ENCODE data around the gene MYBPHL. TPM values are rescaled to one million over a fixed set of nuclear protein-coding genes. Genes with fewer than 3 reads are reported as not detected.
"Not testable (repeated sequence)": the region's sequence is repeated elsewhere in the genome, so short reads cannot be mapped to it uniquely, and the experiment has no call there.

Gene MYBPHL
- total RNA-seq, 1 donor from 2014 or later: not detected

DNA sequence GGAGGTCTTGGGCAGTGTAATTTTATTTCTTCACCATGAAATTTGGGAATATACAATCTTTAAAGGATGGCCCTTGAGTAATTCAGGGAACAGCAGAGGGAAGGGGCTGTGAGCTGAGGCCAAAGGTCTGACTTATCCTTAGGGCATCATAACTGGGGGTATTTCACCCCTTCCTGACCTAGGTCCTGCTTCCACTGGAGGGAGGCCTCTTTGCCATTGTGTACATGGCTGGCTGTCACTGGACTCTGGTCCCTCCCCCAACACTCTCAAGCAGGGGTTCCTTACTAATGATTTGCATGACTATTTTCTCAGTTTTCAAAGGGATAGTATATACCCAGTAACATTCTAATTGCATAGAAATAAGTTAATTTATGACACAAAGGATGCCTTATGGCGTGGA, 16.7 kb downstream of the MYBPHL start:
- H3K27ac Mint-ChIP-seq: no peak overlapping the region
- peaks cover 15% of the 10 kb centered on the region for H3K4me1 Mint-ChIP-seq
- H3K36me3 Mint-ChIP-seq (ENCODE audit: low read depth): no peaks in the 10 kb centered on the region
- CTCF ChIA-PET: no interaction called here
- ATAC-seq (ENCODE audit: low read depth) (no peak), DNase-seq (no peak)
- peaks cover 3% of the 10 kb centered on the region for H3K27me3 Mint-ChIP-seq
- TF ChIP-seq, protein P1, sequence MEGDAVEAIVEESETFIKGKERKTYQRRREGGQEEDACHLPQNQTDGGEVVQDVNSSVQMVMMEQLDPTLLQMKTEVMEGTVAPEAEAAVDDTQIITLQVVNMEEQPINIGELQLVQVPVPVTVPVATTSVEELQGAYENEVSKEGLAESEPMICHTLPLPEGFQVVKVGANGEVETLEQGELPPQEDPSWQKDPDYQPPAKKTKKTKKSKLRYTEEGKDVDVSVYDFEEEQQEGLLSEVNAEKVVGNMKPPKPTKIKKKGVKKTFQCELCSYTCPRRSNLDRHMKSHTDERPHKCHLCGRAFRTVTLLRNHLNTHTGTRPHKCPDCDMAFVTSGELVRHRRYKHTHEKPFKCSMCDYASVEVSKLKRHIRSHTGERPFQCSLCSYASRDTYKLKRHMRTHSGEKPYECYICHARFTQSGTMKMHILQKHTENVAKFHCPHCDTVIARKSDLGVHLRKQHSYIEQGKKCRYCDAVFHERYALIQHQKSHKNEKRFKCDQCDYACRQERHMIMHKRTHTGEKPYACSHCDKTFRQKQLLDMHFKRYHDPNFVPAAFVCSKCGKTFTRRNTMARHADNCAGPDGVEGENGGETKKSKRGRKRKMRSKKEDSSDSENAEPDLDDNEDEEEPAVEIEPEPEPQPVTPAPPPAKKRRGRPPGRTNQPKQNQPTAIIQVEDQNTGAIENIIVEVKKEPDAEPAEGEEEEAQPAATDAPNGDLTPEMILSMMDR (IDR thresholded peaks at IDR 0.05): no peak
- POLR2A ChIA-PET: no interaction called here
- no peaks in the 10 kb centered on the region for H3K9me3 Mint-ChIP-seq
- intact Hi-C loops (cut with micrococcal nuclease): no loop called here
- H3K4me3 Mint-ChIP-seq: no peak overlapping the region

DNA sequence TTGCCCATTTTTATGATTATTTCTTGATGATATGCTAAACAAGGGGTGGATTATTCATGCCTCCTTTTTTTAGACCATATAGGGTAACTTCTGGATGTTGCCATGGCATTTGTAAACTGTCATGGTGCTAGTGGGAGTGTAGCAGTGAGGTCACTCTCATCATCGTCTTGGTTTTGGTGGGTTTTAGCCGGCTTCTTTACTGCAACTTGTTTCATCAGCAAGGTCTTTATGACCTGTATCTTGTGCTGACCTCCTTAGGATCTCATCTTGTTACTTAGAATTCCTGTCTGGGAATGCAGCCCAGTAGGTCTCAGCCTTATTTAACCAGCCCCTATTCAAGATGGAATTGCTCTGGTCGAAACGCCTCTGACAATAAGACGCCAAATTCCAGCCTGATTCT, 20.0 kb downstream of the MYBPHL start:
- DNase-seq; CTCF ChIA-PET; H3K27ac Mint-ChIP-seq; H3K27me3 Mint-ChIP-seq; H3K36me3 Mint-ChIP-seq (ENCODE audit: low read depth); H3K9me3 Mint-ChIP-seq; intact Hi-C loops (cut with micrococcal nuclease); ATAC-seq (ENCODE audit: low read depth); H3K4me3 Mint-ChIP-seq: not testable (repeated sequence)
- POLR2A ChIA-PET: interaction anchor here (0.7 kb wide), 1 partner anchor 227 kb away, joined by 5 read pairs; no protein-coding TSS in a partner anchor
- peaks cover 15% of the 10 kb centered on the region for H3K4me1 Mint-ChIP-seq

DNA sequence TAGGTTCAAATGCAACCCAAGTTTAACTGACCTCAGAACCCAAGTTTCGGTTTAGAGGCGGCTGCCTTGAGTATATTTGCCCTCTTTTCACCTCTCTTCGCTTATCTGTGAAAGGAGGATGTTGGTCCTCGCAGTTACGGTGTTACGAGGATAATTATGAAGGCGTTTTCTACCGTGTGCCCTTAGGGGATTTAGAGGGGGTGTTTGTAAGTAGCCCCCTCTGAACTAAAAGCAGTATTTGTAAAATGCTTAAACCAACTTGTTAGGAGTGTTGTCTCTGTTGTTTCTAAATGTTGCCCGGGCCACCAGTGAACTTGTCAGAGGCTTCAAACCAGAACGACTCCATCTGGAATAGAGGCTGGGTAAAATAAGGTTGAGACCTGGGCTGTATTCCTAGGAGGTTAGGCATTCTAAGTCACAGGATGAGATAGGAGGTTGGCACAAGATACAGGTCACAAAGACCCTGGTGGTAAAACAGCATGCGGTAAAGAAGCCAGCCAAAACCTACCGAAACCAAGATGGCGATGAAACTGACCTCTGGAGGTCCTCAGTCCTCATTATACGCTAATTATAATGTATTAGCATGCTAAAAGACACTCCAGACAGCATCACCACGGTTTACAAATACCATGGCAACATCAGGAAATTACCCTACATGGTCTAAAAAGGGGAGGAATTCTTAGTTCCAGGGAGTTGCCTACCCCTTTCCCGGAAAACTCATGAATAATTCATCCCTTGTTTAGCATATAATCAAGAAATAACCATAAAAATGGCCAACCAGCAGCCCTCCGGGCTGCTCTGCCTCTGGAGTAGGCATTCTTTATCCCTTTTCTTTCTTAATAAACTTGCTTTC, 22.8 kb downstream of the MYBPHL start:
- ATAC-seq (ENCODE audit: low read depth): no peak

DNA sequence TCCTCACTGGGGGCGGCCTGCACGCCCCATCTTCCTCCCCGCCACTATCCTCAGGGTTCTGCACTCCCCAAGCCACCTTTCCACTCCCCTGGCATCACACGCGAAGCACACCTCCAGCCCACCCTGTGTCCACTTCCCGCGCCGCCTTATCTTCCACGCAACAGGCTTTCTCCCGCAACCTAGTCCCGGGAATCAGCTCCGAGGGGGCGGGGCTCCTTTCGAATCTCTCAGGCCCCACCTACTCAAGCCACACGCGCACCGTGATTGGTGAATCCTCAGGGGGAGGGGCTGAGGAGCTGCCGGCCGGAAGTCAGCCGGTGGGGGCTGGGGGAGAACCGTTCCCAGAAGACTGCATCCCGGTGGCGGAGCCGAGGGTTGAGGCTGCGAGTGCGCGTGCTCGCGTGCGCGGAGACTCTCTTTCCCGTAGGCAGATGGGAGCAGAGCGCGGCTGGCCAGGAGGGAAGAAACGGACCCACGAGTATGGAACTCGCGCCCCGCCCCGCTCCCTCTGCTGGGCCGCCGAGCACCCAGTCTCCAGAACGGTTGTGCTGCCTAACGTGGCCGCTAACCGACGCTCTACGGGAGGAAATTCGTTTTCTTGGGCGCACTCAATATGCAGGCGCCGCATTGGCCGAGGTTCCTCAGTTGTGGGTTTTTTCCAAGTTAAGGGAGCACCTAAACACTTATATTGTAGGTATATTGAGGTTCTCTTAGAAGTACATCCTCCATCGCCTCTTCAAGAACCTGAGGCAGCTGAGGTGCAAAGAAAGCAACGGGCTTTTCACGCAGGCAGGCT, 23.7 kb downstream of the MYBPHL start, which contains the start of gene PSRC1:
Gene PSRC1, minus strand, starts transcription at position 194 of the 796 bp plus-strand sequence.
- peak; percentile 88 for DNase-seq
- Mint-ChIP-seq H3K27me3 (peaks cover 3% of the 10 kb centered on the region), H3K9me3 (no peaks in the 10 kb centered on the region), H3K4me1 (peaks cover 13% of the 10 kb centered on the region), H3K27ac (peak within 1 kb of the TSS; percentile 91), H3K36me3 (ENCODE audit: low read depth) (peaks cover 2% of the 10 kb centered on the region), H3K4me3 (peak within 1 kb of the TSS; percentile 96)
- ATAC-seq (ENCODE audit: low read depth): peak; percentile 98
- TF ChIP-seq, protein P1 (IDR thresholded peaks at IDR 0.05): no peak
- POLR2A ChIA-PET: interaction anchor here (0.6 to 1.6 kb wide), 9 partner anchors 9 to 251 kb away, joined by 3 to 6 read pairs (median 4); partner anchors contain the start of genes ATXN7L2 and SARS1
- CTCF ChIA-PET: interaction anchor here (0.7 to 2.4 kb wide), 7 partner anchors 19 to 249 kb away, joined by 3 to 18 read pairs (median 4); partner anchors contain the start of genes MYBPHL and SORT1
- intact Hi-C loops (cut with micrococcal nuclease): loop anchor here (1.0 to 5.0 kb wide), 7 partner anchors 20 to 199 kb away; partner anchors contain the start of genes ATXN7L2, CELSR2, MYBPHL and PSMA5

More for the DNA sequence above, 22.8 kb downstream of the MYBPHL start:
- TF ChIP-seq, protein P1 (IDR thresholded peaks at IDR 0.05): no peak
- H3K36me3 Mint-ChIP-seq (ENCODE audit: low read depth): peaks cover 2% of the 10 kb centered on the region
- peak overlapping the region; percentile 96 for H3K4me3 Mint-ChIP-seq
- POLR2A ChIA-PET: interaction anchor here (1.1 to 1.5 kb wide), 2 partner anchors 70 to 184 kb away, joined by 5 to 6 read pairs; partner anchors contain the start of gene SARS1
- intact Hi-C loops (cut with micrococcal nuclease): loop anchor here (1.0 to 5.0 kb wide), 7 partner anchors 21 to 198 kb away; partner anchors contain the start of genes ATXN7L2, CELSR2, MYBPHL and PSMA5
- DNase-seq: no peak
- peak overlapping the region; percentile 91 for H3K27ac Mint-ChIP-seq
- CTCF ChIA-PET: interaction anchor here (1.1 to 2.4 kb wide), 2 partner anchors 23 to 115 kb away, joined by 4 to 18 read pairs; partner anchors contain the start of genes MYBPHL and SORT1
- H3K4me1 Mint-ChIP-seq: peaks cover 13% of the 10 kb centered on the region
- peaks cover 3% of the 10 kb centered on the region for H3K27me3 Mint-ChIP-seq
- H3K9me3 Mint-ChIP-seq: no peaks in the 10 kb centered on the region

DNA sequence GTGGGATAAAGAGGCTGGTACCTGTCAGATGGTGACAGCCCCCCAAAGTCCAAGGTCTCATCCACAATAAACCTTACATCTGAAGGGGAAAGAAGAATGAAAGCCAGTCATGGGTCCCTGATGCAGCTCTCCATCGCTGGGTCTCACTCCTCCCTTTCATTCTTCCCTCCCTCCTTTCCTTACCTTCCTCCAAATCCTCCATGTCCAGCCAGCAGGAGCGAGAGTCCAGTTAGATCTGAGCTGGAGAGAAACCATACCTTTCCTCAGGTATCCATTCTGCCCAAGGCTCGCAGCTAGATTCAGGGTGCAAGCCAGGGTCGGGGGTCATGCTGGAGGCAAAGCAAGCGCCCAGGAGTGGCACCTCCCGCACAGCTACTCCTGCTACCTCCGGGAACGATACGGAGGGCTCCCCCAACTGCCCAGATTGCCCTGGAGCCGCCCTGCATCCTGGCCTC, 24.3 kb downstream of the MYBPHL start:
- POLR2A ChIA-PET: interaction anchor here (0.6 to 1.6 kb wide), 8 partner anchors 10 to 250 kb away, joined by 3 to 5 read pairs (median 4); partner anchors contain the start of genes ATXN7L2 and SARS1
- H3K4me1 Mint-ChIP-seq: peaks cover 13% of the 10 kb centered on the region
- ATAC-seq (ENCODE audit: low read depth) (no peak), DNase-seq (no peak)
- peak overlapping the region; percentile 96 for H3K4me3 Mint-ChIP-seq
- no peaks in the 10 kb centered on the region for H3K9me3 Mint-ChIP-seq
- intact Hi-C loops (cut with micrococcal nuclease): loop anchor here (5.0 kb wide), 1 partner anchor 200 kb away; the partner anchor contains the start of gene ATXN7L2
- CTCF ChIA-PET: interaction anchor here (0.7 to 2.4 kb wide), 7 partner anchors 18 to 250 kb away, joined by 3 to 18 read pairs (median 4); partner anchors contain the start of genes MYBPHL and SORT1
- TF ChIP-seq, protein P1 (IDR thresholded peaks at IDR 0.05): no peak
- H3K27ac Mint-ChIP-seq: no peak overlapping the region
- H3K27me3 Mint-ChIP-seq: no peaks in the 10 kb centered on the region
- peaks cover 2% of the 10 kb centered on the region for H3K36me3 Mint-ChIP-seq (ENCODE audit: low read depth)

All from activated B cell treated with CpG ODN at 0.5 μM for 24 hours (primary cell).